ENCODE data around the gene ABCB9. TPM values are rescaled to one million over a fixed set of nuclear protein-coding genes. Genes with fewer than 3 reads are reported as not detected.

The ABCB9 gene
- total RNA-seq, 1 experiment from 2014 or later = 14.7 TPM

GRCh38 chr12:122932207-122932606 lies 34.1 kb downstream of the ABCB9 start:
- Histone ChIP-seq H3K4me3 (replicated peaks in 1 of 2; ENCODE audit: low read depth in 1 of 2, low read length in 2 of 2) (no peak overlapping the region), H3K79me2 (ENCODE audit: insufficient read depth, low read length) (no peaks in the 10 kb centered on the region), H3K9ac (ENCODE audit: low read length) (no peak overlapping the region), H3K27ac (ENCODE audit: low read depth, low read length) (no peak overlapping the region), H2AFZ (ENCODE audit: low read depth, low read length, poor library complexity, severe bottlenecking) (no peak overlapping the region), H3K9me3 (ENCODE audit: control insufficient read depth in 1 of 2, insufficient read depth in 1 of 2, low read depth in 1 of 2, low read length in 2 of 2) (no peaks in the 10 kb centered on the region), H3K4me1 (ENCODE audit: control insufficient read depth in 1 of 2, insufficient read depth in 2 of 2, low read length in 2 of 2) (peaks cover 0 to 4% of the 10 kb centered on the region in 2 experiments; a peak in 1 of 4 replicates), H3K27me3 (ENCODE audit: insufficient read depth, low read length) (no peaks in the 10 kb centered on the region), H3K9me2 (ENCODE audit: insufficient read depth) (no peaks in the 10 kb centered on the region), H3K36me3 (ENCODE audit: control insufficient read depth in 1 of 2, insufficient read depth in 2 of 2, low read length in 2 of 2) (no peaks in the 10 kb centered on the region), H3K4me2 (ENCODE audit: low read length) (no peak overlapping the region), H4K20me1 (ENCODE audit: insufficient read depth) (no peaks in the 10 kb centered on the region)
- no peak for ATAC-seq
- ChIA-PET RAD21 (ENCODE audit: low non-redundant PET in 1 of 2, low total read pairs in 2 of 2, uncharacterized antibody in 2 of 2, unreplicated experiment in 2 of 2) (no interaction called here), POLR2A (no interaction called here), CTCF (no interaction called here)
- intact Hi-C loops (cut with micrococcal nuclease) = no loop called here
- TF ChIP-seq EZH2 (IDR thresholded peaks at IDR 0.05) (no peak), CBX3 (IDR thresholded peaks at IDR 0.05; ENCODE audit: low read depth) (no peak), CEBPB (IDR thresholded peaks at IDR 0.05; ENCODE audit: low read depth) (no peak), EZH2phosphoT487 (IDR thresholded peaks at IDR 0.05; ENCODE audit: borderline replicate concordance) (no peak)
- no peak for DNase-seq (ENCODE audit: low read depth, low spot score)
- no TSS peak for BruUV-seq (replicated peaks)

- H3K27me3 ChIP-seq (ENCODE audit: insufficient read depth, low read length) = no peaks in the 10 kb centered on the region
- DNase-seq (ENCODE audit: low read depth, low spot score) (no peak), ATAC-seq (no peak)
- H3K4me3 ChIP-seq (replicated peaks in 1 of 2; ENCODE audit: low read depth in 1 of 2, low read length in 2 of 2) = no peak overlapping the region
- H3K79me2 ChIP-seq (ENCODE audit: insufficient read depth, low read length) = no peaks in the 10 kb centered on the region
- H3K4me1 ChIP-seq (ENCODE audit: control insufficient read depth in 1 of 2, insufficient read depth in 2 of 2, low read length in 2 of 2) = peaks cover 14 to 23% of the 10 kb centered on the region in 2 experiments
- no peaks in the 10 kb centered on the region for H3K9me2 ChIP-seq (ENCODE audit: insufficient read depth)
- H4K20me1 ChIP-seq (ENCODE audit: insufficient read depth) = no peaks in the 10 kb centered on the region
- no peak overlapping the region for H3K4me2 ChIP-seq (ENCODE audit: low read length)
- TF ChIP-seq RAD21 (IDR thresholded peaks at IDR 0.05; ENCODE audit: low read depth) (no peak), CTCF (IDR thresholded peaks at IDR 0.05 in 2 of 3, conservative IDR thresholded peaks at IDR 0.05 in 1 of 3; ENCODE audit: borderline replicate concordance in 1 of 3, insufficient read depth in 1 of 3, low read depth in 2 of 3, low read length in 2 of 3) (no peak), JUND (IDR thresholded peaks at IDR 0.05) (no peak), EZH2phosphoT487 (IDR thresholded peaks at IDR 0.05; ENCODE audit: borderline replicate concordance) (no peak), EZH2 (IDR thresholded peaks at IDR 0.05) (no peak), POLR2A (IDR thresholded peaks at IDR 0.05; ENCODE audit: borderline replicate concordance, extremely low read depth, insufficient read depth, insufficient read length) (no peak), SRF (IDR thresholded peaks at IDR 0.05; ENCODE audit: low read depth) (no peak), TCF7L2 (IDR thresholded peaks at IDR 0.05; ENCODE audit: borderline replicate concordance, extremely low read depth, insufficient read depth, insufficient read length) (no peak)
- no peak overlapping the region for H3K9ac ChIP-seq (ENCODE audit: low read length)
- H3K27ac ChIP-seq (ENCODE audit: low read depth, low read length) = no peak overlapping the region
- H3K36me3 ChIP-seq (ENCODE audit: control insufficient read depth in 1 of 2, insufficient read depth in 2 of 2, low read length in 2 of 2) = no peaks in the 10 kb centered on the region
- no peaks in the 10 kb centered on the region for H3K9me3 ChIP-seq (ENCODE audit: control insufficient read depth in 1 of 2, insufficient read depth in 1 of 2, low read depth in 1 of 2, low read length in 2 of 2)
- intact Hi-C loops (cut with micrococcal nuclease) = no loop called here
- no TSS peak for BruUV-seq (replicated peaks)
- POLR2A ChIA-PET = no interaction called here
- H2AFZ ChIP-seq (ENCODE audit: low read depth, low read length, poor library complexity, severe bottlenecking) = no peak overlapping the region
- RAD21 ChIA-PET (ENCODE audit: low non-redundant PET in 1 of 2, low total read pairs in 2 of 2, uncharacterized antibody in 2 of 2, unreplicated experiment in 2 of 2) = no interaction called here
- CTCF ChIA-PET = no interaction called here
These were observed 36.5 kb downstream of the ABCB9 start for GRCh38 chr12:122929812-122930211.

Data from HCT116 (cell line).